Mesangial cell (primary cell): ENCODE measurements around the gene VEGFA. TPM values are rescaled to one million over a fixed set of nuclear protein-coding genes. Genes with fewer than 3 reads are reported as not detected.

Experiments
- total RNA-seq: library from RNA; depleted of rRNA; stranded (reverse); fragments of >200 nt; gene quantifications from 2 replicates; pipeline ENCODE4 v1.2.3, GENCODE V29; 2015

Gene VEGFA
- 46.0 and 76.3 TPM in 2 replicates for total RNA-seq

DNA sequence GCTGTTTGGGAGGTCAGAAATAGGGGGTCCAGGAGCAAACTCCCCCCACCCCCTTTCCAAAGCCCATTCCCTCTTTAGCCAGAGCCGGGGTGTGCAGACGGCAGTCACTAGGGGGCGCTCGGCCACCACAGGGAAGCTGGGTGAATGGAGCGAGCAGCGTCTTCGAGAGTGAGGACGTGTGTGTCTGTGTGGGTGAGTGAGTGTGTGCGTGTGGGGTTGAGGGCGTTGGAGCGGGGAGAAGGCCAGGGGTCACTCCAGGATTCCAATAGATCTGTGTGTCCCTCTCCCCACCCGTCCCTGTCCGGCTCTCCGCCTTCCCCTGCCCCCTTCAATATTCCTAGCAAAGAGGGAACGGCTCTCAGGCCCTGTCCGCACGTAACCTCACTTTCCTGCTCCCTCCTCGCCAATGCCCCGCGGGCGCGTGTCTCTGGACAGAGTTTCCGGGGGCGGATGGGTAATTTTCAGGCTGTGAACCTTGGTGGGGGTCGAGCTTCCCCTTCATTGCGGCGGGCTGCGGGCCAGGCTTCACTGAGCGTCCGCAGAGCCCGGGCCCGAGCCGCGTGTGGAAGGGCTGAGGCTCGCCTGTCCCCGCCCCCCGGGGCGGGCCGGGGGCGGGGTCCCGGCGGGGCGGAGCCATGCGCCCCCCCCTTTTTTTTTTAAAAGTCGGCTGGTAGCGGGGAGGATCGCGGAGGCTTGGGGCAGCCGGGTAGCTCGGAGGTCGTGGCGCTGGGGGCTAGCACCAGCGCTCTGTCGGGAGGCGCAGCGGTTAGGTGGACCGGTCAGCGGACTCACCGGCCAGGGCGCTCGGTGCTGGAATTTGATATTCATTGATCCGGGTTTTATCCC, at the start of gene VEGFA:
Gene VEGFA (plus strand): TSS at position 686 of the 846 bp plus-strand sequence.

Other genes starting within 250 kb of the VEGFA start
- 29.2 and 46.4 TPM in 2 replicates for gene XPO5, start 194.2 kb upstream of the VEGFA start, total RNA-seq
- gene POLH, start 194.0 kb upstream of the VEGFA start, total RNA-seq = 11.3 and 22.2 TPM in 2 replicates
- 48.9 and 52.5 TPM in 2 replicates for gene GTPBP2, start 140.9 kb upstream of the VEGFA start, total RNA-seq
- gene MAD2L1BP, start 134.4 kb upstream of the VEGFA start, total RNA-seq = 40.6 and 44.0 TPM in 2 replicates
- gene RSPH9, start 125.2 kb upstream of the VEGFA start, total RNA-seq = 0.16 and 0.89 TPM in 2 replicates
- 57.3 and 59.8 TPM in 2 replicates for gene MRPS18A, start 82.4 kb upstream of the VEGFA start, total RNA-seq